Mammary epithelial cell (primary cell): Measurements from ENCODE around the gene CCT3.

Source experiments
- EZH2 ChIP-seq: IDR thresholded peaks from 2 replicates; pipeline ENCODE4 v1.6.1; 2012; ENCODE audit warnings: low read length, inconsistent platforms, borderline replicate concordance
- TF ChIP-seq, protein P1 (sequence below), 2 donors: IDR thresholded peaks in 1 of 2; conservative IDR thresholded peaks in 1 of 2; 2 replicates each; pipeline ENCODE4 v1.5.1; 2011 to 2012; ENCODE audit warnings: inconsistent platforms in 2 of 2, low read length in 2 of 2, mild to moderate bottlenecking in 2 of 2, control low read depth in 1 of 2, low read depth in 1 of 2; ENCODE audit not compliant: insufficient read depth in 1 of 2; ENCODE audit errors: extremely low read depth in 1 of 2

DNA sequence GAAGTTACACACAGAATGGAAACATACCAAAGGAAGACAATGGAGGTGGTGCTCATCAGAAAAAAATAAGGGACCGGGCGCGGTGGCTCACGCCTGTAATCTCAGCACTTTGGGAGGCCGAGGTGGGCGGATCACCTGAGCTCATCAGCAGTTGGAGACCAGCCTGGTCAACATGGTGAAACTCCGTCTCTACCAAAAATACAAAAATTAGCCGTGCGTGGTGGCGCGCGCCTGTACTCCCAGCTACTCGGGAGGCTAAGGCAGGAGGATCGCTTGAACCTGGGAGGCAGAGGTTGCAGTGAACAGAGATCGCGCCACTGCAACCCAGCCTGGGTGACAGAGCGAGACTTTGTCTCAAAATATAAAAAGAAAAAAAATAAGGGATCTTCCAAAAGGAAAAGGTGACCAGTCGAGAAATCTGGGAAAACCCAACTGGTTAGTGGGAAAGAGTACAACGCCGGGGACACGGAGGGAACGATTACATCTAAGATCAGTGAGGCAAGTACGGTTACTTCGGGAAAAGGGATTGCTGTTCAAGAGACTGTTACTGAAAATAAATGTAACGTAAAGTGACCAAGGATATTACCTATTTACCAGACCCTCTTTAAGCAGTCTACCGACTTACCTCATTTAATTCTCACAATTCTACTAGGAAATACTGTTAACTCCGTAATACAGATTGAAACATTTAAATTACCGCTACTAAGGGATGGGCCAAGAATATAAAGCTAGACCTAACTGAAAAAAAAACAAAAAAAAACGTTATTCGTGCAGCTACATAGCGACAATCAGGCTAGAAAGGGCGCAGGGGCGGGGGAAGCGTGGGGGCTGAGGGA lies 822 bp downstream of the CCT3 start:
- TF ChIP-seq, protein P1, sequence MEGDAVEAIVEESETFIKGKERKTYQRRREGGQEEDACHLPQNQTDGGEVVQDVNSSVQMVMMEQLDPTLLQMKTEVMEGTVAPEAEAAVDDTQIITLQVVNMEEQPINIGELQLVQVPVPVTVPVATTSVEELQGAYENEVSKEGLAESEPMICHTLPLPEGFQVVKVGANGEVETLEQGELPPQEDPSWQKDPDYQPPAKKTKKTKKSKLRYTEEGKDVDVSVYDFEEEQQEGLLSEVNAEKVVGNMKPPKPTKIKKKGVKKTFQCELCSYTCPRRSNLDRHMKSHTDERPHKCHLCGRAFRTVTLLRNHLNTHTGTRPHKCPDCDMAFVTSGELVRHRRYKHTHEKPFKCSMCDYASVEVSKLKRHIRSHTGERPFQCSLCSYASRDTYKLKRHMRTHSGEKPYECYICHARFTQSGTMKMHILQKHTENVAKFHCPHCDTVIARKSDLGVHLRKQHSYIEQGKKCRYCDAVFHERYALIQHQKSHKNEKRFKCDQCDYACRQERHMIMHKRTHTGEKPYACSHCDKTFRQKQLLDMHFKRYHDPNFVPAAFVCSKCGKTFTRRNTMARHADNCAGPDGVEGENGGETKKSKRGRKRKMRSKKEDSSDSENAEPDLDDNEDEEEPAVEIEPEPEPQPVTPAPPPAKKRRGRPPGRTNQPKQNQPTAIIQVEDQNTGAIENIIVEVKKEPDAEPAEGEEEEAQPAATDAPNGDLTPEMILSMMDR (conservative IDR thresholded peaks at IDR 0.05 in 1 of 2, IDR thresholded peaks at IDR 0.05 in 1 of 2; ENCODE audit: extremely low read depth in 1 of 2, insufficient read depth in 1 of 2, low read depth in 1 of 2, low read length in 2 of 2) = no peak
- TF ChIP-seq EZH2 = no peak
